Measurements from ENCODE around the gene CCDC191.
A peak's percentile ranks its signal among the peaks of the same experiment; 100 is the strongest.

CCDC191 gene

GRCh38 chr3:113947372-113948014 is 108.8 kb downstream of the CCDC191 start, which contains the start of gene ZDHHC23 (continued):
- TF ChIP-seq ZBTB20 (tag by site-specific recombination; IDR thresholded peaks at IDR 0.05) (peak; percentile 67), KLF1 (tag by site-specific recombination; IDR thresholded peaks at IDR 0.05) (no peak), ZBTB26 (tag by site-specific recombination; optimal IDR thresholded peaks at IDR 0.05) (no peak), ZNF76 (tag by site-specific recombination; IDR thresholded peaks at IDR 0.05; ENCODE audit: borderline replicate concordance, low read depth) (no peak), ZNF701 (tag by site-specific recombination; IDR thresholded peaks at IDR 0.05) (no peak), ZNF558 (tag by site-specific recombination; IDR thresholded peaks at IDR 0.05) (no peak), ZNF48 (tag by site-specific recombination; IDR thresholded peaks at IDR 0.05) (no peak), ZFP41 (tag by site-specific recombination; IDR thresholded peaks at IDR 0.05; ENCODE audit: borderline replicate concordance) (no peak), SCRT2 (tag by site-specific recombination; IDR thresholded peaks at IDR 0.05) (peak; percentile 87), INSM2 (tag by site-specific recombination; IDR thresholded peaks at IDR 0.05) (no peak), ZIC2 (tag by site-specific recombination; IDR thresholded peaks at IDR 0.05) (no peak), SP7 (tag by site-specific recombination; IDR thresholded peaks at IDR 0.05) (no peak), GLIS1 (tag by site-specific recombination; IDR thresholded peaks at IDR 0.05) (no peak), ZNF660 (tag by site-specific recombination; IDR thresholded peaks at IDR 0.05) (no peak), ZNF777 (tag by site-specific recombination; IDR thresholded peaks at IDR 0.05; ENCODE audit: borderline replicate concordance) (no peak), SP3 (tag by site-specific recombination; IDR thresholded peaks at IDR 0.05) (0 out of 2 replicates have a peak, but pooled peaks have one; percentile 12), ZBTB11 (tag by site-specific recombination; conservative IDR thresholded peaks at IDR 0.05; ENCODE audit: low read depth) (0 out of 2 replicates have a peak, but pooled peaks have one; percentile 34), TCF7L2 (IDR thresholded peaks at IDR 0.05; ENCODE audit: borderline replicate concordance, low read depth, low read length) (no peak), SP2 (tag by site-specific recombination; IDR thresholded peaks at IDR 0.05) (no peak), BCL6B (tag by site-specific recombination; IDR thresholded peaks at IDR 0.05) (no peak), ZNF335 (tag by site-specific recombination; conservative IDR thresholded peaks at IDR 0.05) (peak; percentile 74), PRDM1 (tag by site-specific recombination; IDR thresholded peaks at IDR 0.05) (0 out of 2 replicates have a peak, but pooled peaks have one; percentile 12), ZNF776 (tag by site-specific recombination; IDR thresholded peaks at IDR 0.05; ENCODE audit: borderline replicate concordance) (no peak), ZNF585B (tag by site-specific recombination; IDR thresholded peaks at IDR 0.05) (no peak), HIC1 (tag by site-specific recombination; IDR thresholded peaks at IDR 0.05) (no peak), ZNF292 (tag by site-specific recombination; IDR thresholded peaks at IDR 0.05; ENCODE audit: borderline replicate concordance, low read depth) (no peak), IKZF3 (tag by site-specific recombination; IDR thresholded peaks at IDR 0.05) (peak; percentile 91), SETDB1 (IDR thresholded peaks at IDR 0.05; ENCODE audit: insufficient read length, low read length) (no peak), ZNF138 (tag by site-specific recombination; IDR thresholded peaks at IDR 0.05; ENCODE audit: borderline replicate concordance) (no peak), ZNF610 (tag by site-specific recombination; IDR thresholded peaks at IDR 0.05; ENCODE audit: borderline replicate concordance) (no peak), ZSCAN16 (tag by site-specific recombination; IDR thresholded peaks at IDR 0.05) (no peak), KLF10 (tag by site-specific recombination; IDR thresholded peaks at IDR 0.05) (no peak)
